Activated CD8-positive, alpha-beta memory T cell treated with anti-CD3 and anti-CD28 coated beads, Interleukin-2, amount 50 U/mL, for 24 hours (primary cell): ENCODE data around the gene MBD5.

Experiments
- DNase-seq: peaks from one replicate; pipeline ENCODE4 v3.0.0-alpha.2; 2020; ENCODE audit errors: extremely low read depth

Gene MBD5

DNA sequence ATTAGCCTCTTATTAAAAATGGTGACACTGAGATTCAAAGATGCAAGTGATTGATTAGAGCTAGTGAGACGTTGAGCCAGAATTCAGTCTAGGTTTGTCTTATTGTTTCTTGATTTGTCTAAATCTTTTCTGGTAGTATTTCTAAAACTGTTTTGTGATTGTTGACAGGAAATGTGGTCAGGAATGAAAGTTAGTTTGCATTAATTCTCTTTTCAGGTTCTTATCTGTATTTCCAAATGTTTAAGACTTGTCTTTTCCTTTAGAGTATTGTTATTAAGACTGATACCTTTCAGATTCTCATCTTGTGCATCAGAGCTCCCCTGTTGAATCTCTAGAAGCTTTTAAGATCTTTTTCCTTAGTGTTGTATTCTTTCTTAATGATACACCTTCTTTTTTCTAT is 89.3 kb downstream of the MBD5 start:
- DNase-seq: no peak

DNA sequence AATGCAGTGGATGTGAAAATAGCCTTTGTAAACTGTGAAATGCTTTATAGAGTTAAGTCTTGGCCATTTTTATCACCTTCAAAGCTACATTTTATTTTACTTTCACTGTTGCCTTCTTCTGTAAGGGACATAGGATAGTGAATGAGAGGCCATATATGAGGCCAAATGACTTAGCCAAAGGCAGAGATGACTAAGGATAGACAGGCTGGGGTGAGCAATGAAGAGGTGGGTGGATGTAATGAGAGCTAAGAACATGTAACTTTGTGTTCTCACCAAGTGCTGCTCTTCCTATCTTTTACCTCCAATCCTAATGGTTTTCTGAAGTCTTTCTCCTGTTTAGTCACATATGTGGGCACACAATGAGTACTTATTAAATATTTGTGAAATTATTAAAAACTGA is 101.9 kb downstream of the MBD5 start:
- no peak for DNase-seq

DNA sequence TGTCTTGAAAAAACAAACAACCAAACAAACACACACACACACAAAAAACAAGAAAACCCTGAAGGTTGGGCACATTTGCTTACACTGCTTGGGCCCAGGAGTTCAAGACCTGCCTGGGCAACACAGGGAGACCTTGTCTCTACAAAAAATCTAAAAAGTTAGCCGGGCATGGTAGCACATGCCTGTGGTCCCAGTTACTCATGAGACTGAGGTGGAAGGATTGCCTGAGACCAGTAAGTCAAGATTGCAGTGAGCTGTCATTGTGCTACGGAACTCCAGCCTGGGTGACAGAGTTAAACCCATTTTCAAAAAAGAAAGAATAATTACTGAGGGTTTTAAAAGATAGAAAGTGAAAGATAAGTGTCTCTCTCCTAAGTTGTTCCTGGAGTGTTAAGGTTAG is 103.4 kb downstream of the MBD5 start:
- no peak for DNase-seq

DNA sequence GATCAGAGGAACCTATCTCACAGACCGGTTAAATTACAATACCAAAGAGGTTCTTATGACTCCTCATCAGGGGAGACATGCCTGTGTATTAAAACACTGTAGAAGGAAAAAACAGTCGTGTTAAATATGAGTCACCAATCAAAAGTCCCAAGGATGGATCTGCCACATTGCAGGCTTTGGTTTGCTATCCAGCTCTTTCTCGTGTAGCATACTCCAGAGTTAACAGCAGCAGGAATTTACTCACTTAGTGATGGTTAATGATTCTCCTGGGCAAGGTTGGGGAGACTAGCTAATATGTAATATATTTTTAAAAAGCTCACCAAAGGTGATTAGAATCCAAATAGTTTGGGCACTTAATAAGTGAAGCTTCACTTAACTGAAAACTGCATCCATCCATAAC is 109.7 kb downstream of the MBD5 start:
- no peak for DNase-seq

DNA sequence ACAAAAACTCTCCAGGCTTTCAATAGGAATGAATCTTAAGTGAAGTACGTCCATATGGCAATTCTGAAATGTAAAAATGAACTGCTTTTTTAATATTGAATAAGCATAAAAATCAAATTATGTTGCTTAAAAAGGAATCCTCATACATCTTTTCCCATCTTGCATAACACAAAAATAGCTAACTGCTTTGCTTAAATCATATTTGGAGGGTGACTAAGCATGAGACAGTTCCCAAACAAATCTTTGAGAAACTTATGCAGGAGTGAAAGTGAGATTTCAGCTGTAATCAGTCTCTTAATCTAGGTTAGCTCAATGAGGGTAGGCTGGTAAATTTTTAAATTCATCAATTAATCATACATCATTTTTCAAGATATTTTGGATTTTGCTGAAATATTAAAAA is 111.5 kb downstream of the MBD5 start:
- no peak for DNase-seq

DNA sequence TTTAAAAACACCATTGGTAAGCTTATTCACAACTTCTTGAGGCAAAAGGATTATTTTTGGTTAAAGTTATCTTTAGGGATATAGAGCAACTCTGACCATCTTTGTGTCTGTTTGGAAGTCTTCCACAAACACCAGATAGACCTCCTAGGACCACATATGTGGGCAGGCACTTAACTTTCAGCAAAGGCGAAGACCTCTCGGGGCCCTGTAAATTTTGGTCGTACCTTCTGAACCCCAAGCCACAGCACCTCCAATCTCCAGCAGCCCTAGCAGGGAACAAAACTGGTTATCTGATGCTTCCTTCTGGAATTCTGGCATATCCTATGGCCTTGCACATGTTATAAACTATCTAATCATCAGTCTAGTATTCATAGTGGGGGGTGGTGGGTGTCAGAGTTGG is 114.8 kb downstream of the MBD5 start:
- DNase-seq: no peak

DNA sequence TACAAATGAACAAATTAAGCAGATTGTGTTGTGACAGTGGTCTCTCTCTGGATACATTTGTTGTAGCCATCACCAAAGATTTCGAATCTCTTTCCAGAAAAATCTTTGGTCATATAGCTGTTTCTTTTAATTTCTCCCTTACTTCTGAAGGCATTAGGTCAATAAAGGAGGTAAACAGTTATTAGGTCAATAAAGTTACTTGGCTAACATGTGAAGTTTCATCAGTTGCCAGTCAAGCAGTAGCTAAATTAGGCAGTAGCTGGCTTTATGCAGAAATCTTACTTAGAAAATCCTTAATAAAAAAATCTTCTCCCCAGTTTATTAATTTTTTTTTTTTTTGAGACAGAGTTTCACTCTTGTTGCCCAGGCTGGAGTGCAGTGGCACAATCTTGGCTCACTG is 115.5 kb downstream of the MBD5 start:
- no peak for DNase-seq

DNA sequence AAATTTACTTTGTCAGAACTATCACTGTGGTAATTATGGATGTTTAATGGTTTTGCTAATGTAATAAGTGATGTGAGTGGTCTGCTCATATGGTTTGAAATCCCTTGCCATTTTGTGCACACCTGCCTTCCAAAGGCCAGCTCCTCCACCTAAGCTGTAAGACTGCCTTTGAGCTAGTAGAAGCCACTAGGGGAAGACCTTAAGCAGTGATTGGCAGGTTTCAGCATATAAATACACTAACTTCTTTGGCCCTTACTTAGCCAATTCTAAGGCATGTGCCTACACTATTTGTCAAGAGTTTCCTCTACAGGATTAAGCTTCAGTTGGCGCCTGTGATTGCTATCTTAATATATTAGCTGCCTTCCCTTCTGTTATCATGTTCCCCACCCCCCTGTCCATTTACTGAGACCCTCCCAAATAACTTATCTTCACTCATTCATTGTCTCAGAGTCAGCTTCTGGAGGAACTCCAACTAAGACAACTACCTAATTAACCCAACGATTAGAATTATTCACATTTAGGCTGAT is 141.1 kb downstream of the MBD5 start:
- no peak for DNase-seq

DNA sequence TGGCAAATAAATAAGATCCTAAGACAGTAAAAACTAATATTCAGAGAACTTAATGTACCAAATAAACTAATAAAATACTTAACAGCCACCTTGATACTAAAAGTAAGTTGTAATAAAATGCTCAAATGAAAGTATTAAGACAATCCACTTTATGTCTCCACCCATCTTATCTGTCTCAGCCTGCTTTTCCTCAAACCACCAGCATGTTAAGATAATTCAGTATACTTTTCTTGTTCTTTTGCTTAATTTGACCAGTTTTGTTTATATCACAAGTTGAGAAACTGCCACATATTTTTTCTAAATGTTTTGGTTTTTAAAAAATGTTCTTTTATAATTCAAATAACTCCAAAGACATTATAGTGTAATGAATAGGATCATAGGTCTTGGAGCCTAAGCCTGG is 142.0 kb downstream of the MBD5 start:
- DNase-seq: no peak

DNA sequence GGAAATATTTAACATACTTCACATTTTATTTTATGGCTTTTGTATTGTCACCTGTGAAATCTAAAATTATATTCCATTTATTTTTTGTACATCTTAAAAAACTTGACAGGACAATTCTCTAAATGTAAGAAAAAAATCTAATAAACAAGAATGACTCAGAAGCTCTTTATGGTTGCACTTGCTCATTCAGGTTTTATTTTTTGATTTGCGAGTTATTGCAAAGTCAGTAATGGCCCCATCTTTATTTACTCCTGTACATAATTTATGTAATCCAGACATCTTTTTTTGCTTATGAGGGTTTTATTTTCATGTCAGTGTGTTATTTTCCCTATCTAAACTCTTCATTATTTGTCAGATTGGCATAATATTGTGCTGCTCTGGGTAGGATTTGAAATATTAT is 145.1 kb downstream of the MBD5 start:
- DNase-seq: no peak

DNA sequence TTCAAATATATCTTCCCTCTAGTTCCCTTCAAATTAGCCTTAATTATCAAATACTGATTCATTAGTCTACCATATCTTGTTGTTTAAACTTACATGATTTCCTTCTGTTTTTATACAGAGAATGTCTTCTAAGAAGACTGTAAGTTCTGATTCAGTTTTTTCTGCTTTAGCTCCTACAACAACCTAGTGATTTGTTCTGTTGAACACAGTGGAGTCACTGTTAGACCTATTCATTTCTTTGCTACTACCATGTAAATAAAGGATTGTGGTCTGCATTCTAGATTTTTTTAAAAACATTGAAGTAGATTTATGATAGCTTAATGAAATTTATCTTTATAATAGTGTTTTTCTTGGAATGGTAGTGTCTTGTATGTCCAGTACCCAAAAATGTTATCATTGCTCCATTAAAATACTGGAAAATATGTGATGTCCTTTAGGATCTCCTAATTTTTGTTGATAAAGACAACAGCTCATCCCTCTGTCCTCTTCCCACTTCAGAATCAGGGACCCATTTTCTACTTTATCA is 146.4 kb downstream of the MBD5 start:
- no peak for DNase-seq

DNA sequence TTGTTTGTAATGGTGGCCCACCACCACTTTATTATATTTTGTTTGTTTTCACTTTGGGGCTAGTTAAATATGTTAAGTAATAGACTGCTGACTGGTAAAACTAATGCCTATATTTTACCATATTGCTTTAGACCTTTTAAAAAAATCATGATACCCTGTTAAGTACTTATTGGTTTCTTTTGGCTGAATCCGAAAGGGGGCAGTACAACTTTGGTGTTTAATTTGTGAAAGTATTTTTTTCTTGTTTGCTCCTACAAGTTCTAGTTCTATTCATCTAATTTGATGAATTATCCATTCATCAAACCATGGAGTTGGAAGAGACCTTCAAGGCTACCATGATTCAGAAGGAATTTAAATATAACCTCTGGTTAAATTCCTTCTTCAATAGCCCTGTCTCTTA is 147.0 kb downstream of the MBD5 start:
- no peak for DNase-seq

DNA sequence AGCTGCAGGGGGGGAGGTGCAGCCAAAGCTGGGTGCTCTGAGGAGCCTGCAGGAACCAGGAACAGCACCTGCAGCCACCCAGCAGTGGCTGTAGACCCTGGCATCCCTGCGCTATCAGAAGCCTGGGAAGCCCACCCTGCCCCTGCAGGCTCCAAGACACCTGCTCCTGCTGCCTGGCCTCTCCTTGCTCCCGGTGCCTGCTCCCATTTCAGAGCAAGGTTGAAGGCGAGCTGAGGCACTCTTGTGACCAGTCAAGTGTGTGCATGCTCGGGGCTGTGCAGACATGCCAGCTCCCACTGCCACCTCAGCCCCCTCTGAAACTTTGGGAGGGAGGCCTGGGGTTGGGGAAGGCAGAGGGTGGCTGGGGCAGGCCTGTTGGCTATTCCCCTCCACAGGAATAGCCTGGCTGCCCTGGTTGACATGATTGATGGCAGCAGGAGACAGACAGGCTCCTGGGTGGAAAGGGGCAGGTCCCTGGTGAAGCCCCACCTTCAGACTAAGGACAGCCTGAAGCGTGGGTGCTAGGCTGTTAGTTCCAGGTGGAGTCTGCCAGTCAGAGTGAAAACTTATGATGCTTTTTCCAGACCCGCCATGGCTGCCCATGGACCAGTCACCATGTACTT is 151.4 kb downstream of the MBD5 start:
- no peak for DNase-seq

DNA sequence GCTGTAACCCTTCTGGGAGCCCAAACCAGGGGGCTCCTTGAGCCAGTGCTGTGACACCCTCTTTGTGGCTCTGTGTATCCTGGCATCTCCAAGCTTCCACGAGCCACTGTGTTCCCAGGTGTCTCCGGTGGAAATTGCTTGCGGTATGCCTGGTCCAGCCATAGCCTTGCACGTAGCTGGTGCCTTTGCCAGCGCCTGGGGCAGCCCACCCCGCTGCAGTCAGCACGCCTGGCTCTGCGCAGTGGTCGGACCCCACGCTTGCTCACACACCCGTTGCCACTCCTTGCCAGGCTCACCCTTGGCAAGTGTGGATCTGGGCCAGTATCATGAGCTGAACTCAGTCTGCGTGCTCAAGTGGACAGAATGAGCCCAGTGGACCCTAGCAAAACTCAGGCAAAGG is 152.3 kb downstream of the MBD5 start:
- DNase-seq: no peak

DNA sequence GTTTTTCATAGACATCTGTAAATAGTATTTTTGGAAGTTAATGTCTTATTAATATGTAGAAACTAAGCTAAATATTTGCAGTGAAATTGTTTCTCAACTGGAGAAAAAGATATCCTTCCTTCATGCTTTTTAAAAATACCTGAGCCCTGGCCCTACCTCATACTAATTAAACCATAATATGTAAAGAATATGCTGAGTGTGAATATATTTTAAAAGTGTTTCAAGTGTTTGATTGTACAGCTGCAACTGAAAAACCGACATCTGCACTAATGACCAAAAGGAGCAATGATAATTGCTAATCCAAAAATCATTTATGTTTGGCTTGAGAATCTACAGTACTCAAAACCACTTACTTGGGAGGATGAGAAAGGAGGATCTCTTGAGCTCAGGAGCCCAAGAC is 156.7 kb downstream of the MBD5 start:
- no peak for DNase-seq

DNA sequence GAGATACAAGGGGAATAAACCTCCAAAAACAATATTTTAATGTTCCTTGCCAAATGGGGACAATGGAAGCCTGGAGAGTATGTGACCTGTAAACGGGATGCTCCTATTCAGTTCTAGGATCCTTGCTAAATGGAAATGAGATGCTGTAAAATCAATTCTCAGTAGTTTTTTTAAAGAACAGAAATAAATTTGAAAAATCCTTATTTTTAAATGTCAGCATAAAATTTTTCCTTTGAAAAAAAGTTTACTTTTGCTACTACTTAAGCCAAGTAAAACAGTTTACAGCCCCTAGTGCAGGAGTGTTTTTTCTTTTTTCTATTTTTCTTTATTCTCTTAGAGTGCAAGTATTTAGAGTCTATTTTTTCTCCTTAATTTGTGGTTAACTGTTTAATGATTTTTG is 158.8 kb downstream of the MBD5 start:
- no peak for DNase-seq

DNA sequence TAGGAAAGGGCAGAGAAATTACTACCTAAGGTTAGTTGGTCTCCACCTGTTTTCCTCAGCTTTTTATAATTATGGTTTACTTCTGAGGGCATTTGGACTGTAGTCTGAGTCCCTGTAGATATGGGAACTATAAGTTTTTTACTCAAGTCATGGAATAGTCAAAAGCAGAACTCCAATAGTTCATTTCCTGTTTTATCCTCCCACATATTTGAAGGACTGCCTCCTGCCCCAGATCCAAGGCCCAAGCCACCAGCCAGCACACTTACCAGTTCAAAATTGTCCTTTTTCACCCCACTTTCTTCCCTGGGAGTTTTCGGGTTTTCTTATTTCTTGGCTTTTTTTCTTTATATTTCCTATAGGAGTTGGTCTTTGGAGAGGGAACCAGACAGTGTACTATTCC is 164.1 kb downstream of the MBD5 start:
- no peak for DNase-seq

DNA sequence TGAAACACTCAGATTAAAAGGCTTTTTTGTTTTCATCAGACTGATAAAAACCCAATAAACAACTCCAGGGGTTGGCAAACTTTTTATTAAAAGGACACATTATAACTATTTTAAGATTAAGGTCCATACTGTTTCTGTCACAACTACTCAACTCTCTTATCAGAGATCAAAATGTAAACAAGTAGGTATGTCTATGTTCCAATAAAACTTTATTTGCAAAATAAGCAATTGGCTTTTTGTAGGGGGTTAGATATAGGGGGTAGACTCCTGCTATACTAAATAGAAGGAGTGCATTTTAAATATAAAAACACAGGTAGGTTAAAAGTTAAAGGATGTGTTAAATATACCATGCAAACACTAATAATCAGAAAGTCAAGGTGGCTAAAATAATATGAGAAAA is 174.0 kb downstream of the MBD5 start:
- no peak for DNase-seq

DNA sequence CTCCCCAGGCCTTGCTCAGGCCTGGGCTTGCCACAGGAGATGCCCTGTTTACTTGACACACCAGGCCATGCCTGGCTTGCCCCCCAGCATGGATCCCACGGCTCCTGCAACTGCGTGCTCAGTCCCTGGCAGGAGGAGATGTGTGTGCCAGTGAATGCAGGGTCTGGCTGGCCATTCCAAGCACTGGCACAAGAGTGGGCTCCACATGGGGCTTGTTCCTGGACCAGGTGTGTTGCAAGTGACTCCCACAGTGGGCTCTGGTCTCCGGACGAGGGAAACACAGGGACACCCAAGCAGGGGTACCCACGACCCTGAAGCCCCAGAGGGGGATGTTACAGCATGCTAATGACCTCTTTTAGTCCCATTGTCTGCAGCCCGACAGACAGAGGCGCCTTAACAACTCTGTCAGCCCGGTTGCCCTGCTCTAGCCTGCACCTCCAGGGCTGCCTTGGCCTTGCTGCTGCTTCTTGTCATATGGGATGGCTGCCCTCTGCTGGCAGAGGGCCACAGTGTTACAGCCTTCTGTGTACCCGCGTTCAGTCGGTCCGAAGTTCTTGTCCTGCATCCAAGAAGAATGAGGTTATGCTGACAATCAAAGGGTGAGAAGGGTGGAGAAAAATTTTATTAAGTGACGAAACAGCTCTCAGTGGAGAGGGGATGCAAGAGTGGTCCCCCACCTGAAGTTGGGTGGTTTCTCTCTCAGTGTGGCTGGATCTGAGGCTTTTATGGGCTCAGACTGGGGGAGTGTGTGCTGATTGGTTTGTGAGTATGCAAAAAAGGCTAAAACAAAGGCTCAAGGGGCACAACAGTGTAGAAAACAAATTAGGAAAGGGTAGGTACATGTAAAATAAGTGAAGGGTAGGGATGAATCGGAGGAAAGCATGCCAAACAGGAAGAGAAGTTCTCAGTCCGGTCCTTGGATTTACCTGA is 180.4 kb downstream of the MBD5 start:
- DNase-seq: no peak

DNA sequence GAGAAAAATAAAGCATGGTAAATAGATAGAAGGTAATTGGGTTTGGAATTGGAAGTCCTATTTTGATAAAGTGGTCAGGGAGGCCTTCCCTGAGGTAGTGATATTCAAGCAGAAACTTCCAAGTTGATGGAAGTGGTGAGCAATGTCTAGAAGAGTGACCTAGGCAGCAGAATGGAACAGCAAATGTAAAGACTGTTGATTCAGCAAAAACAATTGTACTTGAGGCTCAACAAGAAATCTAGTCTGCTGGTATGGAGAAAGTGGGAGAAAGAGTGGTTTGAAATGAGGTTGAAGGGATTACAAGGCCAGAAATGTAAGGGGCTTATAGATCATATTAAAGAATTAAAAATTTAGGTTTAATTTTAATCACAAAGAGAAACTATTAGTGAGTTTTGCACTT is 181.3 kb downstream of the MBD5 start:
- DNase-seq: no peak

DNA sequence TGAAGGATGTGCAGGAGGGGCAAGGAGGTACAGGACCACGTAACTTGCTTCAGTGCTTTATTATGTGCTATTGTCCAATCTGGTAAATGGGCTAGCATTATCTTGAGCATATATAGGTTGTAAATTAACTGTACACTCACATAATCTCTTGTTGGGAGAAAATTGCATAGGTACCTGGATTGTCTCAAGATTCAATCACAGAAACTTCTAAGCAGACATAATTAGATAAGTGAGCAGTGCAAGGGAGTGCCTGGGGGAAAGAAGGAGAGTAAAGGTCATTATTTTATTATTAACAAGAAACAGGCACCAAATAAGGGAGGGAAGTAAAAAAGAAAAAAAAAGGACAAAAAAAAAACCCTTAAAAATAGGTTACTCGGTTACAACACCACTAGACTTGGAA is 186.2 kb downstream of the MBD5 start:
- no peak for DNase-seq

DNA sequence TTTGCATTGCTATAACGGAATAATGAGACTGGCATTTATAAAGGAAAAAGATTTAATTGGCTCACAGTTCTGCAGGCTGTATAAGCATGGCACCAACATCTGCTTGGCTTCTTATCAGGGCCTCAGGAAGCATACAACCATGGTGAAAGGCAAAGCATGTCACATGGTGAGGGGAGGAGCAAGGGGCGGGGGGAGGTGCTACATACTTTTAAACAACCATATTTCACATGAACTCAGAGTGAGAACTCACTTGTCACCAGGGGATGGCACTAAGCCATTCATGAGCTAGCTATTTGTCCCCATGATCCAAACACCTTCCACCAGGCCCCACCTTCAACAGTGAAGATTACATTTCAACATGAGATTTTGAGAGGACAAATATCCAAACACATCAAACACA is 188.7 kb downstream of the MBD5 start:
- no peak for DNase-seq
